H1 (cell line): ENCODE data around the gene U2AF1L4. TPM values are rescaled to one million over a fixed set of nuclear protein-coding genes. Genes with fewer than 3 reads are reported as not detected.

Source experiments
- EP300 ChIP-seq, 2 experiments: IDR thresholded peaks; 1 replicate in 1 of 2; 2 replicates in 1 of 2; pipeline ENCODE4 v1.6.1; 2011 to 2012; ENCODE audit warnings: low read depth in 2 of 2, low read length in 2 of 2, mild to moderate bottlenecking in 2 of 2, borderline replicate concordance in 1 of 2, inconsistent platforms in 1 of 2, moderate library complexity in 1 of 2
- HDAC6 ChIP-seq: IDR thresholded peaks from one replicate; pipeline ENCODE4 v1.7.1; 2012; ENCODE audit warnings: low read depth, mild to moderate bottlenecking, inconsistent platforms, low read length, moderate library complexity
- JUND ChIP-seq: IDR thresholded peaks from 2 replicates; pipeline ENCODE4 v1.6.1; 2011; ENCODE audit warnings: mild to moderate bottlenecking, improper control_type of control experiment, low read length
- KDM4A ChIP-seq: IDR thresholded peaks from one replicate; pipeline ENCODE4 v1.7.1; 2012; ENCODE audit warnings: low read depth, mild to moderate bottlenecking, moderate library complexity, low read length, inconsistent platforms; ENCODE audit not compliant: severe bottlenecking
- RXRA ChIP-seq: IDR thresholded peaks from 2 replicates; pipeline ENCODE4 v1.6.1; 2011; ENCODE audit warnings: low read depth, mild to moderate bottlenecking, low read length, moderate library complexity; ENCODE audit not compliant: insufficient read depth
- SIRT6 ChIP-seq: IDR thresholded peaks from one replicate; pipeline ENCODE4 v1.7.1; 2012; ENCODE audit warnings: low read length, inconsistent platforms
- SP1 ChIP-seq: IDR thresholded peaks from 2 replicates; pipeline ENCODE4 v1.6.1; 2011; ENCODE audit warnings: low read depth, low read length
- TAF1 ChIP-seq: IDR thresholded peaks from 2 replicates; pipeline ENCODE4 v1.6.1; 2011; ENCODE audit warnings: mild to moderate bottlenecking, low read depth, low read length
- polyA plus RNA-seq, 7 experiments: library from polyadenylated mRNA; depleted of rRNA in 3 of 7; stranded (reverse) in 5 of 7; unstranded in 2 of 7; fragments of >200 nt in 5 of 7; fragments of 200-250 nt in 2 of 7; gene quantifications; 1 replicate in 5 of 7; 2 replicates in 1 of 7; 4 replicates in 1 of 7; pipeline versions ENCODE4 v1.2.1 to v1.2.3, GENCODE V29; 2011 to 2013; ENCODE audit warnings: missing spikeins in 2 of 7, mixed read lengths in 2 of 7
- total RNA-seq: library from RNA; stranded (reverse); fragmentation: NEBNext Ultra II Directional; extraction: Animal tissue kit (Norgen Biotek cat#: 25700); gene quantifications from 2 replicates; pipeline ENCODE4 v1.2.1, GENCODE V29; 2021
- TF ChIP-seq, protein P1 (sequence below): fragments of 300-600 bp; sonication (generic); IDR thresholded peaks from 2 replicates; pipeline ENCODE4 v1.7.1; 2012; ENCODE audit warnings: low read length, moderate library complexity, mild to moderate bottlenecking, inconsistent platforms; ENCODE audit not compliant: insufficient replicate concordance

U2AF1L4 gene
- total and polyA plus RNA-seq, 2 of the 8 experiments (the other 6 are each of a cell fraction or from before 2014, with no cell fraction given) = 15.1 to 32.7 TPM

- TF ChIP-seq, protein P1, sequence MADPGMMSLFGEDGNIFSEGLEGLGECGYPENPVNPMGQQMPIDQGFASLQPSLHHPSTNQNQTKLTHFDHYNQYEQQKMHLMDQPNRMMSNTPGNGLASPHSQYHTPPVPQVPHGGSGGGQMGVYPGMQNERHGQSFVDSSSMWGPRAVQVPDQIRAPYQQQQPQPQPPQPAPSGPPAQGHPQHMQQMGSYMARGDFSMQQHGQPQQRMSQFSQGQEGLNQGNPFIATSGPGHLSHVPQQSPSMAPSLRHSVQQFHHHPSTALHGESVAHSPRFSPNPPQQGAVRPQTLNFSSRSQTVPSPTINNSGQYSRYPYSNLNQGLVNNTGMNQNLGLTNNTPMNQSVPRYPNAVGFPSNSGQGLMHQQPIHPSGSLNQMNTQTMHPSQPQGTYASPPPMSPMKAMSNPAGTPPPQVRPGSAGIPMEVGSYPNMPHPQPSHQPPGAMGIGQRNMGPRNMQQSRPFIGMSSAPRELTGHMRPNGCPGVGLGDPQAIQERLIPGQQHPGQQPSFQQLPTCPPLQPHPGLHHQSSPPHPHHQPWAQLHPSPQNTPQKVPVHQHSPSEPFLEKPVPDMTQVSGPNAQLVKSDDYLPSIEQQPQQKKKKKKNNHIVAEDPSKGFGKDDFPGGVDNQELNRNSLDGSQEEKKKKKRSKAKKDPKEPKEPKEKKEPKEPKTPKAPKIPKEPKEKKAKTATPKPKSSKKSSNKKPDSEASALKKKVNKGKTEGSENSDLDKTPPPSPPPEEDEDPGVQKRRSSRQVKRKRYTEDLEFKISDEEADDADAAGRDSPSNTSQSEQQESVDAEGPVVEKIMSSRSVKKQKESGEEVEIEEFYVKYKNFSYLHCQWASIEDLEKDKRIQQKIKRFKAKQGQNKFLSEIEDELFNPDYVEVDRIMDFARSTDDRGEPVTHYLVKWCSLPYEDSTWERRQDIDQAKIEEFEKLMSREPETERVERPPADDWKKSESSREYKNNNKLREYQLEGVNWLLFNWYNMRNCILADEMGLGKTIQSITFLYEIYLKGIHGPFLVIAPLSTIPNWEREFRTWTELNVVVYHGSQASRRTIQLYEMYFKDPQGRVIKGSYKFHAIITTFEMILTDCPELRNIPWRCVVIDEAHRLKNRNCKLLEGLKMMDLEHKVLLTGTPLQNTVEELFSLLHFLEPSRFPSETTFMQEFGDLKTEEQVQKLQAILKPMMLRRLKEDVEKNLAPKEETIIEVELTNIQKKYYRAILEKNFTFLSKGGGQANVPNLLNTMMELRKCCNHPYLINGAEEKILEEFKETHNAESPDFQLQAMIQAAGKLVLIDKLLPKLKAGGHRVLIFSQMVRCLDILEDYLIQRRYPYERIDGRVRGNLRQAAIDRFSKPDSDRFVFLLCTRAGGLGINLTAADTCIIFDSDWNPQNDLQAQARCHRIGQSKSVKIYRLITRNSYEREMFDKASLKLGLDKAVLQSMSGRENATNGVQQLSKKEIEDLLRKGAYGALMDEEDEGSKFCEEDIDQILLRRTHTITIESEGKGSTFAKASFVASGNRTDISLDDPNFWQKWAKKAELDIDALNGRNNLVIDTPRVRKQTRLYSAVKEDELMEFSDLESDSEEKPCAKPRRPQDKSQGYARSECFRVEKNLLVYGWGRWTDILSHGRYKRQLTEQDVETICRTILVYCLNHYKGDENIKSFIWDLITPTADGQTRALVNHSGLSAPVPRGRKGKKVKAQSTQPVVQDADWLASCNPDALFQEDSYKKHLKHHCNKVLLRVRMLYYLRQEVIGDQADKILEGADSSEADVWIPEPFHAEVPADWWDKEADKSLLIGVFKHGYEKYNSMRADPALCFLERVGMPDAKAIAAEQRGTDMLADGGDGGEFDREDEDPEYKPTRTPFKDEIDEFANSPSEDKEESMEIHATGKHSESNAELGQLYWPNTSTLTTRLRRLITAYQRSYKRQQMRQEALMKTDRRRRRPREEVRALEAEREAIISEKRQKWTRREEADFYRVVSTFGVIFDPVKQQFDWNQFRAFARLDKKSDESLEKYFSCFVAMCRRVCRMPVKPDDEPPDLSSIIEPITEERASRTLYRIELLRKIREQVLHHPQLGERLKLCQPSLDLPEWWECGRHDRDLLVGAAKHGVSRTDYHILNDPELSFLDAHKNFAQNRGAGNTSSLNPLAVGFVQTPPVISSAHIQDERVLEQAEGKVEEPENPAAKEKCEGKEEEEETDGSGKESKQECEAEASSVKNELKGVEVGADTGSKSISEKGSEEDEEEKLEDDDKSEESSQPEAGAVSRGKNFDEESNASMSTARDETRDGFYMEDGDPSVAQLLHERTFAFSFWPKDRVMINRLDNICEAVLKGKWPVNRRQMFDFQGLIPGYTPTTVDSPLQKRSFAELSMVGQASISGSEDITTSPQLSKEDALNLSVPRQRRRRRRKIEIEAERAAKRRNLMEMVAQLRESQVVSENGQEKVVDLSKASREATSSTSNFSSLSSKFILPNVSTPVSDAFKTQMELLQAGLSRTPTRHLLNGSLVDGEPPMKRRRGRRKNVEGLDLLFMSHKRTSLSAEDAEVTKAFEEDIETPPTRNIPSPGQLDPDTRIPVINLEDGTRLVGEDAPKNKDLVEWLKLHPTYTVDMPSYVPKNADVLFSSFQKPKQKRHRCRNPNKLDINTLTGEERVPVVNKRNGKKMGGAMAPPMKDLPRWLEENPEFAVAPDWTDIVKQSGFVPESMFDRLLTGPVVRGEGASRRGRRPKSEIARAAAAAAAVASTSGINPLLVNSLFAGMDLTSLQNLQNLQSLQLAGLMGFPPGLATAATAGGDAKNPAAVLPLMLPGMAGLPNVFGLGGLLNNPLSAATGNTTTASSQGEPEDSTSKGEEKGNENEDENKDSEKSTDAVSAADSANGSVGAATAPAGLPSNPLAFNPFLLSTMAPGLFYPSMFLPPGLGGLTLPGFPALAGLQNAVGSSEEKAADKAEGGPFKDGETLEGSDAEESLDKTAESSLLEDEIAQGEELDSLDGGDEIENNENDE = no peak
- TF ChIP-seq KDM4A = no peak
- TF ChIP-seq EP300 (IDR thresholded peaks at IDR 0.05; ENCODE audit: borderline replicate concordance in 1 of 2, low read depth in 2 of 2, low read length in 2 of 2) = no peak
- TF ChIP-seq RXRA = no peak
- TF ChIP-seq JUND = no peak
- TF ChIP-seq HDAC6 = no peak
- TF ChIP-seq SIRT6 = no peak
- TF ChIP-seq SP1 = no peak
- no peak for TF ChIP-seq TAF1
- TF ChIP-seq, all 59 proteins: peak for 0
Observed at GRCh38 chr19:35751839-35752745, 6.9 kb upstream of the U2AF1L4 start (continued).
